DND-41 (cell line): ENCODE results near the gene CRIP1.

Source experiments
- EZH2 ChIP-seq: IDR thresholded peaks from 3 replicates; pipeline ENCODE4 v1.6.1; 2012; ENCODE audit warnings: borderline replicate concordance, low read depth, mild to moderate bottlenecking, moderate library complexity, low read length, inconsistent platforms; ENCODE audit not compliant: severe bottlenecking
- TF ChIP-seq, protein P1 (sequence below): IDR thresholded peaks from 2 replicates; pipeline ENCODE4 v1.5.1; 2012; ENCODE audit warnings: borderline replicate concordance, low read length, moderate library complexity, mild to moderate bottlenecking; ENCODE audit not compliant: poor library complexity, severe bottlenecking; ENCODE audit errors: extremely low read depth

DNA sequence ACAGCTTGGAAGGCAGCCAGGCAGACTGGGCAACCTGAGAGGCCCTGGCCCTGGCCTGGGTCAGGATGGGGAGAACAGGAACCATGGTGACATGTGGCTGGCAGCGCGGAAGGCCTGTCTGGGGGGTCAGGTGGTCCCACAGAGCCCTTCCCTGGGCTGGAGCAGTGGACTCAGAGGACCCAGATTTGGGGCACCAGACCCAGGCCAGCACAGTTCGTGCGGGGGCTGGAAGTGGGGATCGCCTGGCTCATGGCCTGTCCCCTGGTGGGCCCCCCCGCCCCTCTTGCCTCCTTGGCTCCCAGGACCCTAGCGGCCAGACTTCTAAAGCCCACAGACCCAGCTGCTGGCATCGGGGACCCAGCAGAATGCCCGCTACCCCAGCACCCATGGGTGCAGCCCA, 45.7 kb upstream of the CRIP1 start:
- TF ChIP-seq, protein P1, sequence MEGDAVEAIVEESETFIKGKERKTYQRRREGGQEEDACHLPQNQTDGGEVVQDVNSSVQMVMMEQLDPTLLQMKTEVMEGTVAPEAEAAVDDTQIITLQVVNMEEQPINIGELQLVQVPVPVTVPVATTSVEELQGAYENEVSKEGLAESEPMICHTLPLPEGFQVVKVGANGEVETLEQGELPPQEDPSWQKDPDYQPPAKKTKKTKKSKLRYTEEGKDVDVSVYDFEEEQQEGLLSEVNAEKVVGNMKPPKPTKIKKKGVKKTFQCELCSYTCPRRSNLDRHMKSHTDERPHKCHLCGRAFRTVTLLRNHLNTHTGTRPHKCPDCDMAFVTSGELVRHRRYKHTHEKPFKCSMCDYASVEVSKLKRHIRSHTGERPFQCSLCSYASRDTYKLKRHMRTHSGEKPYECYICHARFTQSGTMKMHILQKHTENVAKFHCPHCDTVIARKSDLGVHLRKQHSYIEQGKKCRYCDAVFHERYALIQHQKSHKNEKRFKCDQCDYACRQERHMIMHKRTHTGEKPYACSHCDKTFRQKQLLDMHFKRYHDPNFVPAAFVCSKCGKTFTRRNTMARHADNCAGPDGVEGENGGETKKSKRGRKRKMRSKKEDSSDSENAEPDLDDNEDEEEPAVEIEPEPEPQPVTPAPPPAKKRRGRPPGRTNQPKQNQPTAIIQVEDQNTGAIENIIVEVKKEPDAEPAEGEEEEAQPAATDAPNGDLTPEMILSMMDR: no peak
- TF ChIP-seq EZH2: no peak
